ENCODE results near the gene SSBP2.

The SSBP2 gene

GRCh38 chr5:81776258-81776657, 25.4 kb upstream of the SSBP2 start:
- DNase-seq (ENCODE audit: low read depth): no peak
- no peak overlapping the region for H3K4me3 ChIP-seq (ENCODE audit: low read depth, low read length)
- TF ChIP-seq MAX (IDR thresholded peaks at IDR 0.05; ENCODE audit: low read depth, low read length): no peak
- TF ChIP-seq MYC (IDR thresholded peaks at IDR 0.05; ENCODE audit: low read depth, low read length): no peak
- TF ChIP-seq POLR2A (IDR thresholded peaks at IDR 0.05; ENCODE audit: extremely low read depth, insufficient read length): no peak
- TF ChIP-seq, protein P1, sequence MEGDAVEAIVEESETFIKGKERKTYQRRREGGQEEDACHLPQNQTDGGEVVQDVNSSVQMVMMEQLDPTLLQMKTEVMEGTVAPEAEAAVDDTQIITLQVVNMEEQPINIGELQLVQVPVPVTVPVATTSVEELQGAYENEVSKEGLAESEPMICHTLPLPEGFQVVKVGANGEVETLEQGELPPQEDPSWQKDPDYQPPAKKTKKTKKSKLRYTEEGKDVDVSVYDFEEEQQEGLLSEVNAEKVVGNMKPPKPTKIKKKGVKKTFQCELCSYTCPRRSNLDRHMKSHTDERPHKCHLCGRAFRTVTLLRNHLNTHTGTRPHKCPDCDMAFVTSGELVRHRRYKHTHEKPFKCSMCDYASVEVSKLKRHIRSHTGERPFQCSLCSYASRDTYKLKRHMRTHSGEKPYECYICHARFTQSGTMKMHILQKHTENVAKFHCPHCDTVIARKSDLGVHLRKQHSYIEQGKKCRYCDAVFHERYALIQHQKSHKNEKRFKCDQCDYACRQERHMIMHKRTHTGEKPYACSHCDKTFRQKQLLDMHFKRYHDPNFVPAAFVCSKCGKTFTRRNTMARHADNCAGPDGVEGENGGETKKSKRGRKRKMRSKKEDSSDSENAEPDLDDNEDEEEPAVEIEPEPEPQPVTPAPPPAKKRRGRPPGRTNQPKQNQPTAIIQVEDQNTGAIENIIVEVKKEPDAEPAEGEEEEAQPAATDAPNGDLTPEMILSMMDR (IDR thresholded peaks at IDR 0.05; ENCODE audit: low read depth, low read length): no peak

- TF ChIP-seq MAX (IDR thresholded peaks at IDR 0.05; ENCODE audit: low read depth, low read length) (no peak), MYC (IDR thresholded peaks at IDR 0.05; ENCODE audit: low read depth, low read length) (no peak), POLR2A (IDR thresholded peaks at IDR 0.05; ENCODE audit: extremely low read depth, insufficient read length) (no peak)
- TF ChIP-seq, protein P1 (IDR thresholded peaks at IDR 0.05; ENCODE audit: low read depth, low read length): no peak
- H3K4me3 ChIP-seq (ENCODE audit: low read depth, low read length): no peak overlapping the region
- no peak for DNase-seq (ENCODE audit: low read depth)
Measured at GRCh38 chr5:81774374-81774773, 23.5 kb upstream of the SSBP2 start.

DNA sequence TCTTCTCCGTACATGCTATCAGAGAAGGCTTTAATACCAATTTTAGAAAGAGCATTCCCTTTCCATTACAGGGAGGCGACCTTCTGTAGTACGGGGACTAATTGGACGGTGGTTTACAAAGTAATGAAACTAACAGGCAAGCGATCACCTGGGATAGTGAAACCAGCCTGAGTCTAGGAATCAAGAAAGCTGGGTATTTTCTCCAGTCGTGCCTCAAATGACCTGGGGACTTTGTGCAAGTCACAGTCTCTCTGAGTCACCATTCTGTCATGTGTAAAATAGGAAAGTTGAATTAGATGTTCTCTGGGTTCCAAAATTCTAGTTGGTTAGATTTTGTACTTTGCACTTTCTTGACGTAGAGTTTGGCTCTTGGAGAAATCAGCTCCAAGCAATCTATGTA, 22.7 kb upstream of the SSBP2 start:
- no peak overlapping the region for H3K4me3 ChIP-seq (ENCODE audit: low read depth, low read length)
- no peak for DNase-seq (ENCODE audit: low read depth)

GRCh38 chr5:81773161-81773560, 22.3 kb upstream of the SSBP2 start:
- H3K4me3 ChIP-seq (ENCODE audit: low read depth, low read length): no peak overlapping the region
- DNase-seq (ENCODE audit: low read depth): no peak

More for the DNA sequence above, 22.7 kb upstream of the SSBP2 start:
- TF ChIP-seq, protein P1 (IDR thresholded peaks at IDR 0.05; ENCODE audit: low read depth, low read length): no peak
- TF ChIP-seq MYC (IDR thresholded peaks at IDR 0.05; ENCODE audit: low read depth, low read length) (no peak), POLR2A (IDR thresholded peaks at IDR 0.05; ENCODE audit: extremely low read depth, insufficient read length) (no peak), MAX (IDR thresholded peaks at IDR 0.05; ENCODE audit: low read depth, low read length) (no peak)

DNA sequence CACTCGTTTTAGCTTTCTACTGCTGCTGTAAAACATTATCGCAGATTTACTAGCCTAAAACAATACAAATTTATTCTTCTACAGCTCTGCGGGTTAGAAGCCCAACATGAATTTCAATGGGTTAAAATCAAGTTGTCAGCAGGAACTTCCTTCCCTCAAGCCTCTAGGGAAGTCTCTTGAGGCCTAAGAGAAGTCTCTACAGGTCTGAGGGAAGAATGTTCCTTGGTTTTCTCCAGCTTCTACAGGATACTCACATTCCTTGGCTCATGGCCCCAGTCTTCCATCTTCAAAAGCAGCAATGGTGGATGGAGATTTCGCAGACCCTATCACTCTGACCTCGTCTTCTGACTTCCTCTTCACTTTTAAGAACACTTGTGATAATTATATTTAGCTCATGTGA, 21.6 kb upstream of the SSBP2 start:
- H3K4me3 ChIP-seq (ENCODE audit: low read depth, low read length): no peak overlapping the region
- no peak for DNase-seq (ENCODE audit: low read depth)
- TF ChIP-seq MYC (IDR thresholded peaks at IDR 0.05; ENCODE audit: low read depth, low read length) (no peak), MAX (IDR thresholded peaks at IDR 0.05; ENCODE audit: low read depth, low read length) (no peak), POLR2A (IDR thresholded peaks at IDR 0.05; ENCODE audit: extremely low read depth, insufficient read length) (no peak)
- TF ChIP-seq, protein P1 (IDR thresholded peaks at IDR 0.05; ENCODE audit: low read depth, low read length): no peak

More at GRCh38 chr5:81773161-81773560, 22.3 kb upstream of the SSBP2 start:
- TF ChIP-seq, protein P1 (IDR thresholded peaks at IDR 0.05; ENCODE audit: low read depth, low read length): no peak
- TF ChIP-seq MYC (IDR thresholded peaks at IDR 0.05; ENCODE audit: low read depth, low read length): no peak
- TF ChIP-seq MAX (IDR thresholded peaks at IDR 0.05; ENCODE audit: low read depth, low read length): no peak
- no peak for TF ChIP-seq POLR2A (IDR thresholded peaks at IDR 0.05; ENCODE audit: extremely low read depth, insufficient read length)
